Measurements from ENCODE around the gene ALDOC.
"Not testable (repeated sequence)": the region's sequence is repeated elsewhere in the genome, so short reads cannot be mapped to it uniquely, and the experiment has no call there.

The ALDOC gene

DNA sequence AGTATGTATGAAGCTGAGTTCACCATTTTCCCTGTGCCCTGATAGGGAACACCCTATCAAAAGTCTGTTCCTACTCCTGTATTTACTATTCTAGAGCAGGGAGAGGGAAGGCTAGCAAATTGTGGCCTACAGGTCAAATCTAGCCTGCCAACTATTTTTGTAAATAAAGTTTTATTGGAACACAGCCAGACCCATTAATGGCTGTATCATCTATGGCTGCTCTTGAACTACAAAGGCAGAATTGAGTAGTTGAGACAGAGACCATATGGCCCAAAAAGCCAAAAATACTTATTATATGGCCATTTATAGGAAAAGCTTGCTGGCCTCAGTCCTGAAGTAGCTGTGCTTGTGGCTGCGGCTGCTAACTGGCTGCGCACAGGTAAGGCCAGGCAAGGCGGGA lies 4.3 kb upstream of the ALDOC start:
- DNase-seq: no peak

DNA sequence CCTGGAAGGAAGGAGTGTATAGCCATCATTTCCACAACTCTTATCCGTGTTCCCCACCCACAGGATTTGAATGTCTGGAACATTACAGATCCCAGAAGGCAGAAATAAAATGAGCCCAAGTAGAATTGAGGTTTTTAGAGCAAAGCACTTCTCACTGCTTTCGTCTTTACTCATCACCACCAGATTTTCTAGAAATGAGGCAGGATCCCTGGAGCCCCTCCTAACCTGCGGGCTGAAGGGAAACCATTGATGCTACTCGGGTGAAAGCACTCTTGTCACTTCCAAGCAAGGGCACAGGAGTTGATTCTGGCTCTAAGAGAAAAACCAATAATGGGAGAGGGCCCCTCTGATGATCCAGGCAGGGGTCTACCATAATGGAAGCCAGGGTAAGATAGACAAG lies 2.8 kb upstream of the ALDOC start:
- DNase-seq: no peak

DNA sequence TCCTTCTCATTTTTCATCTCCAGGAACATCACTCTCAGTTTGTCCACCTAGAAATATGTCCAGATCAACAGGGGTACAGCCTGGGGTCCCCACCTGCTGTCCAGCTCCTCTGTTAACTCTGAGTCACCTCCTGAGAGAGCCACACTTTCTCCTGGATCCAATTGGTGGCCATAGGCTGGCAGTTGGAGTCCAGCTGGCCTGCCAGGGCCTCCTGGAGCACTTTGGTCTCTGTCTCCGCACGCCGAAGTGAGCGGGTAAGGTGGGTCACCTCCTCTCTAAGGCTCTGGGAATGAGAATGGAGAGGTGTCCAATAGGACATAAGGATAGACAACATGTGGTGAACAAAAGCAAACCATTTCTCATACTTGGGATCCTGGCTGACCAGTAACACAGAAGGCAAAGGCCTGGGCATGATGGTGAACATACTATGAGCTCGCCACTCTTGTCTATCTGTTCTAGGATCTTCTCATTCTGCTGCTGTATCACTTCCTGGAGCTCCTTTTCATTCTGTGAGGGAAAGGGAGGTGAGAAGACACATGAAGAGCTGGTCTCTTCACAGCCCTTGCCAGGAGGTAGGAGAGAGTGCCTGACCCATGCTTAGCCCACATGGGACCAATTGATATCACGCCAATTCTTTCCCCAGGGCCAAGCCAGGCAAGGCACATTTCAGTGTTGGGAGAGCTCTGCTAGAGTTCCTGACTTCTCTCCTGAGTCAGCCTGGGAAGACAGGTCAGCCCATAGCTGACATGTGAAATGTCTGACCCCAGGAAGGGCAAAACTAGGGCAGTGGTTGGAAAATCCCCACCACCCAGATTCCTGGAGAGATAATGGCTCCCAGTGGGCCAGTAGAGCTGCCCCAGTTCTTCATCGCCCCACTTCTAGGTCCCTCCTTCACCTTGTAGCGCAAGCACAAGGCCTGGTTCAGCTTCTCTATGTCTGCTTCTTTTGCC lies 1.8 kb upstream of the ALDOC start:
- DNase-seq: no peak

DNA sequence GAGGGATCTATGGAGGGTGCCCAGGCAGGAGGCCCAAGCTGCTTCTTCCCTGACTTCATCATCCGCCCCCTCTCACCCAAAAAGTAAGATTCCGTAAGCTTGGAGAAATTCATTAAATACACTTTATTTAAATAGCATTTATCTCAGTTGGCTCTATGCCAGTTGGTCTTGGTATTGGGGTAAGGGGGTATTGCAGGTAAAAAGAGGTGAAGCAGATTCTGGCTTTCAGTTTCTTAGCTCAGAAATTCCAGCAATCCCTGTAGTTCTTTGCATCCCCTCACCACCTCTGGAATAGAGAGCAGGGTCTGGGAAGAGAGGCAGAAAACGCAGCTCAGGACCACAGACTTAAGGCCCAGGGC lies 750 bp upstream of the ALDOC start:
- no peak for DNase-seq

DNA sequence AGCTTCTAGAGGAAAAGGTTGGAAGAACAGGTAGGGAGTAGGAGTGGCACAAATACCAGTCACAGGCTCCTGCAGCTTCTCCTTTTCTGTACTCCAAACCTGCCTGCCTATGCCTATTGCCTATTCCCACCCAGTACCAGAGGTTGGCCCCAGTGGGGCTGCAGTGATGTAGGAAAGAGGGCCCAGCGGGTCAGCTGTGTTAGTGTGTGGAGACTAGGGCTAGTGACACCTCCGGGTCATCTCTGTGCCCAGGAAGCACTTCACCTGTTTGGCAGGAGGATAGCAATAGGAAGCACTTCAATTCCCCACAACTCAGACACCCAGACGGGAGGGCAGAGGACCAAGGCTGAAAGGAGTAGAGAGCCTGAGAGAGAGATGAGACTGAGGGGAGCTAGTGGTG lies 679 bp downstream of the ALDOC start:
- not testable (repeated sequence) for DNase-seq

DNA sequence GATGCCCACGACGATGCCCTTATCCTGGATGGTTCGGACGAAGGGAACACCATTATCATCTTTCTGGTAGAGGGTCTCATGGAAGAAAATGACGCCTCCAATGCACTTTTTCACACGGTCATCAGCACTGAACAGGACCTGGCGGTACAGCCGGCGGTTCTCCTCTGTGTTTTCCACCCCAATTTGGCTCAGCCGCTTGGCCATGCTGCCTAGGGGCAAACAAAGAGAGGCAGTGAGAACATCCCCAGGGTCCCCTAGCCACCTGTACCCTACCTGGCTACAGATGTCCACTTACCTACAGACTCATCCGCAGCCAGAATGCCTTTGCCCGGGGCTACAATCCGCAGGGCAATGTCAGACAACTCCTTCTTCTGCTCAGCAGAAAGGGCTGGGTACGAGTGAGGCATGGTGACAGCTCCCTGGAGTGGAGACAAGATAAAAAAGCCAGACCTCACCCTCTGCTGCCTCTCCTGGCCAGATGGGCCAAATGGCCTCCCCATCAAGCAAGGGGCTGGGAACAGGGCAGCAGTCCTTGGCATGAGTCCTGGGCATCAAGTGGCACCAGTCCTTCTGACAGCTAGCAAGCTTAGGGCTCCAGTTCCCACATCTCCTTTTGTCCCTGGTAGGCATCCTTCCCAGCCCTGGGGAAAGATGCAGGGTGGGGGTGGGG lies 1.4 kb downstream of the ALDOC start:
- DNase-seq: no peak

DNA sequence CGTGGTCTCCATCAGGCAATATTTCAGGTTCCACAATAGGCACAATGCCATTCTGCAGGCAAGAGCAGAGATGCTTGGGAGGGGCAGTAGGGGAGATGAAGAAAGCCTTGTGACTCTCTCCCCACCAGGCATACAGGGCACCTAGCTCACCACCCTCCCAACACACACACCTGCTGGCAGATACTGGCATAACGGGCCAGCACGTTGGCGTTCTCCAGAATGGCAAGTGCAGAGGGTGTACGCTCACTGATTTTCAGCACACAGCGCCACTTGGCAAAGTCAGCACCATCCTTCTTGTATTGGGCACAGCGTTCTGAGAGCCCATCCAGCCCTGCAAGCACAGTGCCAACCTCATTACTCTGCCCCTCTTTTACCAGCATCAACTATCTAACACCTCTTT lies 2.2 kb downstream of the ALDOC start:
- peak in 1 of 2 donors; percentile 38 for DNase-seq

DNA sequence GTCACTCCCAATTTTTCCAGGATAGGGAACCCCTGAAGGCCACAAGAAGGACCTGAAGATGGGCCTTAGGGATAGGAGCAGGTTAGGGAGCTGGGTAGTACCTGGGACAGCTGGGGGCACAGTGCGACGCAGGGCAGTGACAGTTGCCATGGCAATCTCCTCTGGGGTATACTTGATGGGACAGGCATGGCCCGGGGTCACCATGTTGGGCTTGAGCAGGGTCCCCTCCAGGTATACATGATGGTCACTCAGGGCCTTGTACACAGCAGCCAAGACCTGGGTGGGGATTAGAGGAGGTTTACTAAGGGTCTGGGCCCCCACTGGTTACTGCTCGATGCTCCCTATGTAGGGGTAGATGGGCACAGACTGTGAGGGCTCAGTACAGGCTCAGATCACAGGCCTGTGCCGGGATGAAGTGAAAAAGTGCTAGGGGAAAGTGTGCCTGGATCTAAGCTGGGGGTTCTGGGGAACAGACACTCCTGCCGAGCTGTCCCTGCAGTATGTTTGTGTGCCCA lies 2.7 kb downstream of the ALDOC start:
- no peak for DNase-seq

DNA sequence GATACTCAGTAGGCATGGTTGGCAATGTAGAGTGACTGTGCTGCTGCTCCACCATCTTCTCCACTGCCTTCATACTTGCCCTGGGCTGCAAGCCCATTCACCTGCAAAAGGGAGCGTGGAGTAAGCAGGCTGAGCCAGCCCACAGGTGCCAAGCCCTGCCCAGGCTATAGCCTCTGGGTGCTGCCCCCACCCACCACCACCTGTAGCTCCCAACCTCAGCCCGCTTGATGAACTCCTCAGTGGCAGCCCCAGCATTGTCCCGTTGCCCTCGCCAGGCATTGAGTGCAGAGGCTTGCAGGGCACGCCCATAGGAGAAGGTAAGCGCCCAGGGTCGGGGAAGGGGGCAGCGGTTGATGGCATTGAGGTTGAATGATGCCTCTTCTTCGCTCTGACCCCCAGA lies 3.2 kb downstream of the ALDOC start:
- DNase-seq: no peak

DNA sequence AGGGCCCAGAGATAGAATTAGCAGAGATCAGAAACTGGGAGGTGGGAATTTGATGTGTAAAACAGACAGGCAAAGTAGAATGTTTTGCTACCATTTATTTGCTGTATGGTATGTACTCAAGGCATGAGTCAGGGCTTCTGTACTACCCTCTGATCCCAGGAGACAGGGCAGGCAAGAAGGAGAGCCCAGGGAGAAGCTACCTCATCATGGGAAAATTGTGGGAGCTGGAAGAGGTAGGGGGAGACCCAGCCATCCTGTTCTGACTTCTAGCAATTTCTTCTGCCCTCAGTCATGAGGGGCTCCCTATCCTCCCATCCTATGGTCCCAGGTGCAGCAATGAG lies 3.7 kb downstream of the ALDOC start:
- no peak for DNase-seq

DNA sequence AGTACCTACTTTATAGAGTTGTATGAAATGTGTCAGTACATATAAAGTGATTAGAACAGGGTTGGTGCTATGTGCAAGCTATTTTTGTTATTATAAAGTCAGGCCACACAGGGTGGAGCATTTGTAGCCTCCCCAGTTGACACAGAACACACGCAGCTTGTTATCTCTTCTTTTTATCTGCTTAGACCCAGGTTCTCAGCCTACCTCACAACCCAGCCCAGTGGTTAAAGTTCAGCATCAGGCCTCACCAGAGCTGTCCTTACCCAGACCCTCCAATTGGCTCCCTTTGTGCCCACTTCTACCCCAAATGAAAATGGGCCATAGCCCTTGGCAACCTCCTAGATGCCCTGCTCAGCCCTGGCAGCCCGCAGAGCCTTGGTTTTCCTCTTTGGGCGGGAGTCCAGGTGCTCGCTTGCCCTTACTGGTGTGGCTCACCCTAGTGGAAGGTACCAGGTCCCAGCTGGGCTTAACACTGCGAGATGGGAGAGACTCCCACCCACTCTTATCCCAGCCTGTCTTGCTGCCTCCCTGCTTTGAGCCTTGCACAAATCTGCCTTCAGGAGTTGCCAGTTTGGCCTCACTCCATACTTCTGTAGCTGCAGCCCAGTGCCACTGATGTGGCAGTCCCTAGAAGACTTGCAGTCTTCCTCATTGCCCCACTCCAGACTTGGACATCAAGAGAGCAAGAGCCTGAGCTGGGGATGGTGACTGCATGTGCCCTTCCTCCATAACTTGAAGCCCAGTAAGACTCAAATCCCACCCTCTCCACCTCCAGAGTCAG lies 4.2 kb downstream of the ALDOC start:
- DNase-seq: peak in 1 of 2 donors; percentile 30

DNA sequence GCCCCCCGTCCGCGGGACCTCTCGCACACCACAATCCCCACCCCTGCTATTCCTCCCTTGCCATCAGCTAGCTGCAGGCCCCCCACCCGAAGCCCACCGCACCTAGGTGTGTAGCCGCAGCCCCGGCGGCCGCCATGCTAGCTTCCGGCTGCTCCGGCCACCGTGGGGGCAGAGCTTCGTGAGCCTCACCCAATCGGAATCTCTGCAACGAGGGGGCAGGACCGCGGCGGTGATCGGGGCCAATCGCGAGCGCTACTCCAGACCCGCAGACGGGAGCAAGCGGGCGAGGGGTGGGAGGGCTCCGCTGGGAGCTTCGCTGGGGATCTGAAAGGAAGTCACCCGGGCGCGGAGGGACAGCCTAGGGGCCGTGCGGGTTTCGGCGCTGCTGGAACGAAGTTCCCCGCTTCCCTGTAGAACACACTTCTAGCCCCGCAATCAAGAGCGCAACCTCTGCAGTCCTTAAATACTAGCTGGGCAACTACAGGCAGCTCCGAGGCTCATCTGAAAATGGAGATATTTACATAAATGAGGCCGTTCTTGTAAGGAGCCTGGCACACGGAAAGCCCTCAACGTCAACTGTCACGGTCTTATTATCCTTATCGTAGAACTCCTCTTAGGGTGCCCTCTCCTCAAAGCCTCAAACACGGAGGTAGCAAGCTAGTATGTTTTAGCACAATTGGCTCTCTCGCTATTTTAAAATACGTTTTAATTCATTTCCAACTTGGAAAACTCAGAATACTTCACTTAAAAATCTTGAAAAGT lies 5.2 kb downstream of the ALDOC start, which contains the start of gene PIGS:
PIGS (minus strand) TSS at position 164 of the 762 bp plus-strand sequence; CDS start at position 136, 28 bp downstream.
- DNase-seq: peak; percentile 88 to 91

DNA sequence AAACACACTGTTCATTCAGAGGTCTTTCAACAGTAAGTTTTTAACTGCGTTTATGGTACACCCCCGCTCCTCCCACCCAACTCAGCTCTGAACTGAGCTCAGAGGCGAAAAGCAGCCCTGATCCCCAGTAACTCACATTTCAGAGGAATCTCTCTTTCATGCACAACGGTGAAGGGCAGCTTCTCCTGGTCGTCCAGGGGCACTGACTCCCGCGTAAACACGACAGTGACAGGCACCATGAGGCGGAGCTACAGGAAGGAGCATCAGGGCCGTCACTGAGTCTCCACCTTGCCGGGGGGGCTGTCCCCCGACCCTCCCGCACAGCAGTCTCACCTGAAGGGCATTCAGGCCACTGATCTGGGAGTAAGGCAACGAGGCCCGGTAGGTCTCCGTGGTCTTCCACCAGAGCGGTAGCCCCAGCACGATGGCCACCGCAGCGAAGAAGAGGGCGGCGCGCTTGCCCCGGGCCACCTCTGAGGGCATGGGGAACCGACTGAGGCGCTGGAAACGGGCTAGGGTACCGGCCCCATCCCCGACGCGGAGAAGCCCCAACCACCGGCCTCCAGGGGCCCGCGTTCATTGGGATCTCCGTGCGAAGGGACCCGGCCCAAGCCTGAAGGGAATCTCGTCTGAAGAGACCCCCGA lies 5.9 kb downstream of the ALDOC start:
- peak; percentile 22 to 60 for DNase-seq

DNA sequence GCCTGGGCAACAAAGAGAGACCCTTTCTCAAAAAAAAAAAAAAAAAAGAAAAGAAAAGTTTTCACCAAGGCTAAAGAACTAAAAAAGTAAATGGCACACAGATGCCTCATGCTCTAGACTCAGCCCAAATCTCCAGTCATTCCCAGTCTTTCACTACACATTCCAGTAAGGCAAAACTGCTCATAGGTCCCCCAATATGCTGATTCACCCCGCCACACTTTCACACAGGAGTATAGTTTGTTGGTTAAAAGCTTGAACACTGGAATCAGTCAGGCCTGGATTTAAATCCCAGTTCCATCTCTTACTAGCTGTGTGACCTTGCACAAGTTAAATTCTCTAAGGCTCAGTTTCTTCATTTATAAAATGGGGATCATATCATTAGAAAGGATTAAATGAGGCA lies 7.2 kb downstream of the ALDOC start:
- DNase-seq: no peak

DNA sequence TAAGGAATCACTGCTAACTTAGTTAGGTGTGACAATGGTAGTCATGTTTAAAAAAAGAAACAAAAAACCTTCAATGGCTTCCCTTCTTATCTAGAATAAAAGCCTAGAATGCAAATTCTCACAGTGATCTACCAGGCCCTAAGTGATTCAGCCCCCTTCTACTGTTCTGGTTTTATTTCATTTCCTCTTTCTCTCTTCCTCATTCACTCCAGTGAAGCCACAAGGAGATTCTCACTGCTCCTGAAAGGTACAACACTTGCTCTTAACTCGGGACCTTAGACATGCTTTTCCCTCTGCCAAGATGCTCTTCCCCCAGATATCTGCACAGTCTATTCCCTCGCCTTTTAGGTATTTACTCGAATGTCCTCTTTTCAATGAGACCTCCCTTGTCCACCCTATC lies 9.1 kb downstream of the ALDOC start:
- DNase-seq: no peak

DNA sequence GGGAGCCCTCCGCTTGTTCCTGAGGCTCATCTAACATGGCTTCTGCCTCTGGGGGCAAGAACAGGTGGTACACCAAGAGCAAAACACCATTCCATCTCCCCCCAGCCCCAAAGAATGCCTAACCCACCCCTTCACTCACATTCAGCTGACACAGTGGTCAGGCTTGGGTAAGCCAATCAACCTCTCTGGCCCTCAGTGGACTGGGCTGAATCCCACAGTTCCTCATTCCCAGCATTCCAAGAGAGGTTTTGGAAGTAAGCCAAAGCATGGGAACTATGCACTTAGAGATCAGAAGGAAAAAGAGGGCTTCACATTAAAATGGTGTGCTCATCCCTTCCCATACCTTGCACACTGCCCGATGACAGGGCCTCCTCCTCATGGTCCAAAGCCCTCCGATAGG lies 13.2 kb downstream of the ALDOC start:
- no peak for DNase-seq

DNA sequence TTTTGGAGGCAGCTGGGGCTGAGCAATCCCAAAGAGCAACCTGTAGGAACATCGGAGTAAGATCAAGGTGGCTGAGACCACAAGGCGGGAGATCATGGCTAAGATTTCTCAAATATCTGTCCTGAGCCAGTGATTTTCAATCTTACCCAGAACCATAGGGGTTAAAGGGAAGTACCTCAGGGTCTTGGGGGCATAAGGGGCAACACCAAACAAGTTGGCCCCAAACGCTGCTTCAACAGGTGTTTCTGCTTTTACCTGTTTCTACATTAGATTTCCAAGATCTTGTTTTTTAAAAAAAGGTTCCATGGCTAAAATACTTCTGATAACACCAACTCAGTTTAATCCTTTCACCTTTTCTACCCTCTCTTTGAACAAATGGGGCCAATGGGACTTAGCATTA lies 21.7 kb downstream of the ALDOC start:
- DNase-seq: no peak

DNA sequence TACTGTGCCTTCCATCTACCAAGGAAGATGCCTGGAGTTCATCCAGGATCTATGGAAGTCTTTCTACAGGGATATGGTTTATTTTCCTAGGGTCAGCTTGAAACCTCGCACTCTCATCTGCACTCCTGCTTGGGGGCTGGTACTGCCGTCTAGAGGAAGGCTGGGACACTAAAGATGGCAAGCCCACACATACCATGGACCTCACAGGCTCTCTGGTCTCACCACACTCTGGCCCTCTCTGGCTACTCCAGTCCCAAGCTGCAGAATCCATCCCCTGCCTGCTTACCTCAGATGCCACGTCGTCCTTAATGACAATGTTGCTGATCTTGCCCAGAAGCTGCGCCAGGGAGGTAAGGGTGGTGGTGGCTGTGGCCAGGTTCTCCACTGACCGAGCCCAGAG lies 22.1 kb downstream of the ALDOC start:
- DNase-seq: no peak

DNA sequence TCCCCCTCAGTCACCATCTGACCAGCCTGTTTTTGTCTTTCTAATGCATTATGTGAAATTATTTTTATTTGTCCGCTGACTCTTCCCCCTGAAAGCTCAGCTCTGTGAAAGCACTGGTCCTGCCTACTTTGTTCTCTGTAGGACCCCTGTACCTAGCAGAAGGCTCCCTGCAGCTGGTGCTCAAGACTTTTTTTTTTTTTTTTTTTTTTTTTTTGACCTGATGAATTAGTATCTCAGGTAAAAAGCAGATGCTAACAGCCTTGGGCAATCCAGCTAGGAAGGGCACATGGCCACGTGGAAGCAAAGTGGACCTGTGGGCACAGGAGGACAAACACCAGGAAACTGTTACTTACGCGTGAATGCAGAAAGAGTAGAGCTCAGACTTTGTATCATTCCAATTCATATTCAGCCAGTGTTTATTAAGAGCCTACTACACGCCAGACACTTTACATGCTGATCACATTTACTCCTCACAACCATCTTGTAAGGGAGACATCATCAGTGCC lies 23.6 kb downstream of the ALDOC start:
- DNase-seq: no peak

DNA sequence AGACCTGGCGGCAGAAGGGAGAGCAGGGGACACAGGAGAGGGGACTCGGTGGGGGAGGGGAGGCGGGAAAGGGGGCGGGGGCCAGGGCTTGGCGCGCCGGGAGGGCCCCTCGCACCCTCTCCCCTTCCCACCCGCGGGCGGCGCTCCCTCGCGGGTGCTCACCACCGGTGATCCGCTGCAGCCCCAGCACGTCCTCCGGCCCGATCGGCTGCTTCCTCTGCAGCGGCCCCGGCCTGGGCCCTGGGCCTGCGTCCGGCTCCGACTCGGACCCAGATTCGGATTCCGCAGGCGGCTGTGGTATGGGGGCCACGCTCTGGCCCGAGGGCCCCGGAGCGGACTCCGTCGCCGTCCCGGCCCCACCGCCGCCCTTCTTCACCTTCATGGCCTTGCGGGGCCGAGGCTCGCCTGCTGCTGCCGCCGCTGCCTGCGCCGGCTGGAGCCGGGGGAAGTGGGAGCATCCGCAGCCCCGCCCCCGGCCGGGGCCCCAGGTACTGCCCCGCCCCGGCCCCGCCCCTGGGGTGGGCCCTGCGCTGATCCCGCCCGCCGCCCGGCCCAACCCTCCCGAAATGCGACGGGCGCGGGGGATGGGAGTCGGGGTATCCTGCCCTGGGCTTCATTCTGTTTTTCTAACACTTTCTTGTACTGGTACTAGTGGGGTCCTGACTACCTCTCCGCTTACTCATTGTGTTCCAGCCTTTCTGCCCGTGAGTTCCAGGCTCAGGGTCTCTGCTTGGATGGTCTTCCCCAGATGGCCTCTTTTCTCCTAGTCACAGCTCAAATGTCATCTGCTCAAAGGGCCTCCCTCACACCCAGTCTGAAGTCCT lies 24.3 kb downstream of the ALDOC start, which contains the start of gene UNC119:
UNC119 (minus strand) TSS at position 449 of the 824 bp plus-strand sequence; CDS start at position 382, 67 bp downstream.
- peak; percentile 70 to 82 for DNase-seq
